ENCODE data around the gene STT3A.

STT3A gene

DNA sequence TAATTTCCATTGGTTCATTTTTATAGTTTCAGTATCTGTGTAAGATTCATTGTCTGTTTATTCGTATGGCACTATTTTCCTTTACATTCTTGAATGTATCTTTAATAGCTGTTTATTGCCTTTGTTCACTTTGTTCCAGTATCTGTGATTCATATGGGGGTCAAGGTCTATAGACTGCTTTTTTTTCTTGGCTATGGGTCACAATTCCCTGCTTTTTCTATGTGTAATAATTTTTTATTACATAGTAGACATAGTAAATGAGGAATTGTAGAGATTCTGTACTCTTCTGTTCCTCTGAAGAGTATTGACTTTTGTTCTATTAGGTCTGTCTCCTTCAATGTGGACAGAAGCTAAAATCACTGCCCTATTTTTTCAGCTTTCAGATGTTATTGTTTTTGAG lies 77.5 kb downstream of the STT3A start:
- DNase-seq = no peak

DNA sequence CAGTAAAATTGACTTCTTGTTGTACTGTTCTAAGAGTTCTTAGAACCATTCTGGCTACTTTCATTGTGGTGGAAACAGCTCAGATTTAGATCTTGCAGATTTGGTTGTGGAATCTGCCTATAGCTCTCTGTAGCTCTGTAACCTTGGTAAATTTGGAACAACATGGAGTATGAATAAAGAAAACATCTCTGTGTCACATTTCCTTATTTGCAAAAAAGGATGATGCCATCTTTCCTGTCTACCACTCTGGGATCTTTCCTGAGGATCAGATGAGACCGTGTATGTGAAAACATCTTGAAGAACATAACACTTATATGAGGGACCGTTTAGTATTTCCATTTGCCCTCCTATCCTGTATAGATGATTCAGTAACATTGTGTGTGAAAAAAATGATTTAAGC lies 78.9 kb downstream of the STT3A start:
- no peak for DNase-seq

Data from NCI-H1694 treated with DMSO at 0.1 percent for 48 hours (cell line).